Right renal cortex interstitium (tissue), 3 donors: Measurements from ENCODE around the gene FAU. TPM values are rescaled to one million over a fixed set of nuclear protein-coding genes. Genes with fewer than 3 reads are reported as not detected.

ENCODE experiments used
- DNase-seq, 3 donors: peaks; one replicate each; pipeline ENCODE4 v3.0.0-alpha.2; 2013; ENCODE audit warnings: low read depth in 3 of 3, low spot score in 2 of 3
- polyA plus RNA-seq, 3 donors: library from polyadenylated mRNA; unstranded; fragments of 120-200 nt; gene quantifications; one replicate each; pipeline ENCODE4 v1.2.1, GENCODE V29; 2013; ENCODE audit not compliant: insufficient read length in 3 of 3

The FAU gene
- polyA plus RNA-seq, 3 donors, result 585 to 654 (median 621) TPM

DNA sequence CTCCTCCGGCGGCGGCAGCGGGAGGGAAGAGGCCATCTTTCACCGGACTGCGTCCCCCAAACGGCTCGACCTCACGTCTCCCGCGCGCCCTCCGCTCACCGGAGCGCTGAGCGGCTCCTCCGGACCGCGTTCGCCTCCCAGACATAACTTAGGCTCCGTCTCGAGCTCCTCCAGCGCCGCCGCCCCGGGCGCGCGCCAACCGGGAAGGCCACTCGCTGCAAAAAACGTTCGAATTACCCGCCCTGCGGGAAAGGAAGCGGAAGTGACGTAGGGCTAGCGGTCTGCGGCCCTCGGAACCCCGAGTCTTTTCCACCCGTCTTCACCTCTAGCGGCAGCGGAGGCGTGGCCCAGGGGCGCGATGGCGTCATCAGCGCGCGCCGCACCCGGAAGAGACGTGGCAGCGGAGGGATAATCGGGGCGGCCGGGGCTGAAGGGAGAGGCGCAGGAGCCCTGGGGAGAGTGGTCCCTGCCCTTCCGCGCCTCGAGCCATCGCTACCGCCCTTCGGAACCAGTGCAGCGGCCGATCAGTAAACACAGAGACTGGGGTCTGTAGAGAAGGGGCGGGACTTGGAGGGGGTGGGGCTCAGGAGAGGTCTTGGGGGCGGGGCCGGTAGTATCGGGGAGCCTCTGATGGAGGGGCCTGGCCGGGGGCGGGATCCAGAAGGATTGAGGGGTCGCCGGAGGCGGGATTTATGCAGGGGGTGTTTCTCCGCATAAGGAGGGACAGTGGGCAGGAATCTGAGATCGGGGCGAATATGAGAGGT, 37.9 kb downstream of the FAU start, which contains the start of the genes CDCA5 and ZFPL1:
Gene CDCA5, minus strand, starts transcription at position 207 of the 764 bp plus-strand sequence. Its CDS starts 62 bp downstream, at position 145.
Gene ZFPL1, plus strand, starts transcription at position 389 of the 764 bp plus-strand sequence. CDS start 477 bp downstream, outside the sequence.
- DNase-seq, result peak; percentile 80 to 89 (median 87)

DNA sequence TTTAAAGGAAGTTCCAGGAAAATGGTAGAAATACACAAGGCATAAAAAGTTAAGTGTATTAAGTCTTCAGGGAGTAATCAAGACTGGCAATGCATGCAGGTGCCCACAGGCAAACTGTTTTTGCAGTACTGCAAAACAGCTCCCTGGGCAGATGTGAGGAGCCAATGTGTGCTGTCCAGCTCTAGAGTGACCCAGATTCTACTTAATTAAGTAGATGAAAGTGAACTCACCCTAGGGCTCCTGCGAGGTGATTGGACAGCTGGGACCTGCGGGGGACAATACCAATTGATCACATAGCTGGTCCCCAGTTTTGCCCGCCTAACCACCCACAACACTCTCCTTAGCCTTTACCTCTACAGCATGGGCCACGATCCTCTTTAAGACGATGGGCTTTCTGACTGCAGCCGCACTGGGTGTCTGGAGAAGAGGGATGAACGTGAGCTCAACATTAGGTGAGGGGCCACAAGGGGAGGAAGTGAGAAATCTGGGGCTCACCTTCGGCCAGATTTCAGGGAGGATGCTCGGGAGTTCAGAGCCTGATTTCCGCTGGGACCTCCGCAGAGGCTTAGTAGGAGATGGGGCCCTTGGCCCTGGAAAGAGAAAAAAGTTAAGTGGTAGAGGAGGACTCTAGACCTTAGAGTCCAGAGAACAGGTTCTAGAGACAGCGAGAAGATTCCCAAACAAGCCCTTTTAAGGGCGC, 38.6 kb downstream of the FAU start:
- DNase-seq, result no peak

DNA sequence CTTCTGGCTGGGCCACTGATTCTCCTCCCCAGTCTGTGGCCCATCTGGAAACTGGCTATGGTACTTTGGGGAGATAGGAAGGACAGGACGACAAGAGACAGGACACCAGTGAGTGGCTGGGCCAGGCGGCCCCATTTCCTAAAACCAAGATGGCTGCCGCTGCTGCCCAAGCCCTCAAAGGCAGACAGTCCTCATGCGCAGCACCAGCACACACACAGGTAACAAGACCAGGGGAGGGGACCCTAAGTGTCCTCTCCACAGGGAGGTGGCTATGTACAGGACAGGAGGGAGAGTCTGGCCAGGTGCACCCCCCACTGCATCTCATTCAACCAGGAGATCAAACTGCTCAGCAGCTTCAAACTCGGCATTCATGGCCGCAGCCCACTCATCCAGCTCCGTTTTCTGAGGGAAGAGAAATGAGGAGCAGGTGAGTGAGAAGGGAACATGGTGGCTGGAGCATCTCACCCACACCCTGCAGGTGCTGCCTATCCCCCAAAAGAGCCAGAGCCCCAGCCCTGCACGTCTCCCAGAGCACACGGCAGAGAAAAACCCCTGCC, 43.1 kb downstream of the FAU start:
- no peak for DNase-seq

DNA sequence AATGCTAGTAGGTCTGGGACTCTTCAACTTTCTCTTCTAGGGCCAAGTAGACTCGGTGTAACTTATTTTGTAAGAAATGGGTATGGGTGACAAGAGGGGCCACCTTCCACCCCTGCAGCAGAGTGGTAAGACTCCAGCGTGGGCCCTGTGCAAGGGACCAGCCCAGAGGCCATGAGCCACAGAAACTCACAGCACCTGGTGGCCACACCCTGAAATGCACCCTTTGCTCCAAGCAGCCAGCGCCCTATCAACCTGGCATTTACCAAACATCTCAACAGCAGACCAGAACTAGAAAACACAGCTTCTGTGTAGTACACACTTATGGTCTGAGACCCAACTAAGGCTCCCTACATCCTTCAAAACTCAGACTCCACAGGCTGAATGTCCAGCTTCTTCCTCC, 43.8 kb downstream of the FAU start:
- DNase-seq, result no peak

DNA sequence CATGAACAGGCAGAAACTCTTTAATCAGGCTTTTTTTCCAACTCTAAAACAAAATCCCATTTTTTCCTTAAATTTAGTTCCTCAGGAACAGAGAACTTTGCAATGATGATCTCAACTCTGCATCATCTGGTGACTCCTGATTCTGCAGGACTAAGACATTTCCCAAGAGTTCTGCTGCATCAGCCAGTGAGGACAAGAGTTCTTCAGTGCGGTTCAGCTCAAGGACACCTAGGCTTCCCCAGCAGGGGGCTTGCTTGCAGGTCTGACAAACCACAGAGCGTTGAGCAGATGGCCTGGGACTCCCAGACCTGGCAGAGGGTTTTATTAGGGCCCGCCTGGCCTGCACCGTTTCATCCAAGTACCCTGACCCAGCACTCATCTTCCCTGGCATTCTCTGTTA, 44.5 kb downstream of the FAU start:
- DNase-seq, result no peak

DNA sequence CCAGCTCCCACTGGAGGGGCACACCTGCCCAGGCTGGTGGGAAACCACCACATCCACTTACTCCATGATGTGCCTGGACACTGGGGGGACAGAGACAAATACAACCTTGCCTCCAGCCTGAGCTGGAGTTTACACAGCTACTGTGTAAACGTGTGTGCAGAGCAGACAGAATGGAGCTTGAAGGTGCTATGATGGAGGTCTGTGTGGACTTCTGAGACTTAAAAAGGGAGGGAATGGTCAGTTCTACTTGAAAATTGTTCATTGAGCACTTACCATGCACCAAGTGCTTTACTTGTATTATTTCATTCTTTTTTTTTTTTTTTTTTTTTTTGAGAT, 49.3 kb downstream of the FAU start:
- DNase-seq, result no peak

DNA sequence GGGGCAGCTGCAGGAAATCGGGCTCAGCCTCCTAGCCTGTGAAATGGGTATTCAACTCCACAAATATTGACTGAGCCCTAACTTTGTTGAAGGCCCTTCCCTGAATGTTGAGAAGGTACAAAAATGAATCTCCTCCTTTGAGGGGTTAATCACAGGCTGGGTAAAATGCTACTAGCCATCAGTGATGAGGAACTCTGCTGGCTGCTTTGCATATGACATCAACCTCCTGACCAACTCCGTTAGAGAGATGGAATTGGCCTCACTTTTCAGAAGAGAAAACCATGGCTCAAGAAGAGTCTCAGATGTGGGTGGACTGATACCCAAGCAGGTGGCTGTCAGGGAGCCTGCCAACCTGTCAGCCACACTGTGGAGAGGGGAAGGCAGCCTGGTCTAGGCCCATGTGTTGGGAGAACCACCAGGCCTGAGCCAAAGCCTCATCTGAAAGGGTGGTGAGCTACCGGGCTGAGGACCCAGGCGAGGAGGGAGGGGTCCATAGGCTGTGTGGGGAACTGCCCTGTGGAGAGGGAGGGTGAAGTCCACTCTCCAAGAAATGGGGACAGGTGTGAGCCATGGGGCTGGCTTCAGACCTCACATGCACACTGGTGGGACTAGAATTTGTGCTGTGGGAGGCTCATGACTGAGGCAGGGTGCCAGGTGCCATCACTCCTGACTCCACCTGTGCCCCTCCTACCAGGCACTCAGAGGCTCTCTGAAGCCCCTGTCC, 49.9 kb downstream of the FAU start:
- DNase-seq, result no peak

Other genes starting within 250 kb of the FAU start
- gene EHD1, start 243.5 kb downstream of the FAU start, polyA plus RNA-seq, result 10 to 100 TPM; 44.6 to 63.5 (median 49.4) TPM
- 10 to 100 TPM; 12.8 to 14.0 (median 13.2) TPM for gene ATG2A, start 204.9 kb downstream of the FAU start, polyA plus RNA-seq
- gene PPP2R5B, start 197.4 kb downstream of the FAU start, polyA plus RNA-seq, result 10 to 100 TPM; 14.3 to 16.3 (median 16.0) TPM
- 1 to 10 TPM; 1.5 to 1.7 (median 1.6) TPM for gene GPHA2, start 186.2 kb downstream of the FAU start, polyA plus RNA-seq
- 1 to 10 TPM in 1 of 3 donors, under 1 TPM in 2; 0.57 to 1.2 (median 0.67) TPM for gene MAJIN, start 150.0 kb downstream of the FAU start, polyA plus RNA-seq
- 1 to 10 TPM; 2.7 to 3.1 (median 3.0) TPM for gene BATF2, start 125.2 kb downstream of the FAU start, polyA plus RNA-seq
- gene ARL2, start 108.0 kb downstream of the FAU start, polyA plus RNA-seq, result 10 to 100 TPM; 51.5 to 64.4 (median 54.5) TPM
- 10 to 100 TPM; 22.9 to 29.1 (median 26.9) TPM for gene SNX15, start 94.7 kb downstream of the FAU start, polyA plus RNA-seq
- 10 to 100 TPM in 2 of 3 donors, 1 to 10 TPM in 1; 9.9 to 12.8 (median 10.6) TPM for gene SAC3D1, start 80.9 kb downstream of the FAU start, polyA plus RNA-seq
- gene NAALADL1, start 63.6 kb downstream of the FAU start, polyA plus RNA-seq, result 10 to 100 TPM; 10.7 to 13.0 (median 12.9) TPM
- 10 to 100 TPM; 17.8 to 18.4 (median 18.0) TPM for gene CDCA5, start 38.1 kb downstream of the FAU start, polyA plus RNA-seq
- gene ZFPL1, start 37.9 kb downstream of the FAU start, polyA plus RNA-seq, result 10 to 100 TPM; 25.2 to 28.2 (median 27.3) TPM
- 100 to 1,000 TPM in 2 of 3 donors, 10 to 100 TPM in 1; 96.9 to 104 (median 101) TPM for gene VPS51, start 25.9 kb downstream of the FAU start, polyA plus RNA-seq
- gene TM7SF2, start 10.3 kb downstream of the FAU start, polyA plus RNA-seq, result 10 to 100 TPM; 68.6 to 89.4 (median 70.8) TPM
- gene ZNHIT2, start 4.4 kb downstream of the FAU start, polyA plus RNA-seq, result 1 to 10 TPM; 4.6 to 6.0 (median 5.0) TPM
- gene MRPL49, start 187 bp upstream of the FAU start, polyA plus RNA-seq, result 10 to 100 TPM; 58.6 to 62.2 (median 59.5) TPM
- gene SYVN1, start 12.4 kb upstream of the FAU start, polyA plus RNA-seq, result 10 to 100 TPM; 44.8 to 46.9 (median 45.6) TPM
- gene SPDYC, start 48.1 kb upstream of the FAU start, polyA plus RNA-seq, result not detected
- 100 to 1,000 TPM in 1 of 3 donors, 10 to 100 TPM in 2; 73.4 to 102 (median 83.1) TPM for gene CAPN1, start 59.8 kb upstream of the FAU start, polyA plus RNA-seq
- 10 to 100 TPM; 24.3 to 28.2 (median 25.6) TPM for gene POLA2, start 139.8 kb upstream of the FAU start, polyA plus RNA-seq
- 10 to 100 TPM in 1 of 3 donors, 1 to 10 TPM in 2; 6.3 to 10.1 (median 6.5) TPM for gene CDC42EP2, start 192.7 kb upstream of the FAU start, polyA plus RNA-seq
- gene DPF2, start 211.7 kb upstream of the FAU start, polyA plus RNA-seq, result 10 to 100 TPM; 76.7 to 88.5 (median 81.3) TPM
- under 1 TPM; 0.62 to 0.69 (median 0.64) TPM for gene TIGD3, start 232.6 kb upstream of the FAU start, polyA plus RNA-seq